ENCODE measurements around the gene ANXA1. TPM values are rescaled to one million over a fixed set of nuclear protein-coding genes. Genes with fewer than 3 reads are reported as not detected.
A peak's percentile ranks its signal among the peaks of the same experiment; 100 is the strongest.
"Not testable (repeated sequence)": the region's sequence is repeated elsewhere in the genome, so short reads cannot be mapped to it uniquely, and the experiment has no call there.

Gene ANXA1
- total and polyA plus RNA-seq, 5 donors from 2014 or later: 50.7 to 274 (median 88.7) TPM

GRCh38 chr9:73180403-73180802, 28.7 kb downstream of the ANXA1 start:
- no peaks in the 10 kb centered on the region for H3K36me3 Mint-ChIP-seq
- no peak overlapping the region for H3K4me3 Mint-ChIP-seq
- ATAC-seq (ENCODE audit: low read depth in 2 of 2) (no peak), DNase-seq (no peak)
- Histone ChIP-seq H3K9me3 (ENCODE audit: control insufficient read depth in 2 of 2, low read length in 2 of 2) (no peaks in the 10 kb centered on the region), H3K36me3 (ENCODE audit: control insufficient read depth, insufficient read depth, low read length) (no peaks in the 10 kb centered on the region), H3K4me3 (ENCODE audit: low read depth, low read length) (no peak overlapping the region), H3K27ac (ENCODE audit: insufficient read depth, low read length, poor library complexity, severe bottlenecking) (no peak overlapping the region), H3K4me1 (ENCODE audit: control insufficient read depth, insufficient read depth, low read length, poor library complexity, severe bottlenecking) (no peaks in the 10 kb centered on the region), H3K27me3 (ENCODE audit: control insufficient read depth, insufficient read depth, low read length) (peaks cover 3% of the 10 kb centered on the region)
- no peak overlapping the region for H3K27ac Mint-ChIP-seq
- peaks cover 5% of the 10 kb centered on the region for H3K27me3 Mint-ChIP-seq
- H3K4me1 Mint-ChIP-seq: no peaks in the 10 kb centered on the region
- H3K9me3 Mint-ChIP-seq: no peaks in the 10 kb centered on the region

DNA sequence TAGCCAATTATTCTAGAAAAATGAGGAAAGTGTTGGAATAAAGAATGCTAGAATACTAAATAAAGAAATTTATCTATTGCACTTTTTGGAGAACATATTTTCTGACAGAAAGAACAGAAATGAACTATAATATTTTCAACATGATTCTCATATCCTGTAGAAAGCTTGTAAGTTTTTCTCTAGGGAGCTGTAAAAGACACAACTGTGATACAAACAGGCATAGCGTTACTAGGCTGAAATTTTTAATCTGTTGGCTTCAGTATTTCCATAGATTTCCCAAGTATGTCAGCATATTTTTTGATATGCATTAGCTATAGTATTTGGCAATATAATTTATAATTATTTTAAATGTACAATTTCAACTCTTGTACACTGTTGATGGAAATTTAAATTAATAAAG, 31.3 kb downstream of the ANXA1 start:
- H3K27me3 ChIP-seq (ENCODE audit: control insufficient read depth, insufficient read depth, low read length): peaks cover 3% of the 10 kb centered on the region
- H3K36me3 ChIP-seq (ENCODE audit: control insufficient read depth, insufficient read depth, low read length): no peaks in the 10 kb centered on the region
- Mint-ChIP-seq H3K4me3 (no peak overlapping the region), H3K36me3 (no peaks in the 10 kb centered on the region), H3K27me3 (peaks cover 14% of the 10 kb centered on the region), H3K4me1 (no peaks in the 10 kb centered on the region), H3K27ac (no peak overlapping the region), H3K9me3 (peaks cover 0 to 3% (median 0%) of the 10 kb centered on the region in 7 donors)
- H3K9me3 ChIP-seq (ENCODE audit: control insufficient read depth in 2 of 2, low read length in 2 of 2): no peaks in the 10 kb centered on the region
- ATAC-seq (ENCODE audit: low read depth in 2 of 2) (no peak), DNase-seq (no peak)
- no peak overlapping the region for H3K27ac ChIP-seq (ENCODE audit: insufficient read depth, low read length, poor library complexity, severe bottlenecking)
- no peak overlapping the region for H3K4me3 ChIP-seq (ENCODE audit: low read depth, low read length)
- no peaks in the 10 kb centered on the region for H3K4me1 ChIP-seq (ENCODE audit: control insufficient read depth, insufficient read depth, low read length, poor library complexity, severe bottlenecking)

- no peaks in the 10 kb centered on the region for H3K4me1 ChIP-seq (ENCODE audit: control insufficient read depth, insufficient read depth, low read length, poor library complexity, severe bottlenecking)
- peaks cover 3% of the 10 kb centered on the region for H3K27me3 ChIP-seq (ENCODE audit: control insufficient read depth, insufficient read depth, low read length)
- no peaks in the 10 kb centered on the region for H3K9me3 ChIP-seq (ENCODE audit: control insufficient read depth in 2 of 2, low read length in 2 of 2)
- DNase-seq: no peak
- H3K4me3 ChIP-seq (ENCODE audit: low read depth, low read length): no peak overlapping the region
- H3K27ac ChIP-seq (ENCODE audit: insufficient read depth, low read length, poor library complexity, severe bottlenecking): no peak overlapping the region
- Mint-ChIP-seq H3K4me3 (no peak overlapping the region), H3K27me3 (peaks cover 20% of the 10 kb centered on the region), H3K9me3 (peaks cover 0 to 4% (median 0%) of the 10 kb centered on the region in 7 donors), H3K4me1 (no peaks in the 10 kb centered on the region), H3K36me3 (no peaks in the 10 kb centered on the region), H3K27ac (no peak overlapping the region)
- H3K36me3 ChIP-seq (ENCODE audit: control insufficient read depth, insufficient read depth, low read length): no peaks in the 10 kb centered on the region
- no peak for ATAC-seq (ENCODE audit: low read depth in 2 of 2)
Measured at GRCh38 chr9:73183428-73183827, 31.8 kb downstream of the ANXA1 start.

- DNase-seq (peak in 2 of 3 donors; percentile 55 to 59), ATAC-seq (ENCODE audit: low read depth in 2 of 2) (no peak)
- no peaks in the 10 kb centered on the region for H3K36me3 ChIP-seq (ENCODE audit: control insufficient read depth, insufficient read depth, low read length)
- H3K27ac ChIP-seq (ENCODE audit: insufficient read depth, low read length, poor library complexity, severe bottlenecking): no peak overlapping the region
- H3K36me3 Mint-ChIP-seq: no peaks in the 10 kb centered on the region
- no peak overlapping the region for H3K27ac Mint-ChIP-seq
- H3K9me3 ChIP-seq (ENCODE audit: control insufficient read depth in 2 of 2, low read length in 2 of 2): no peaks in the 10 kb centered on the region
- H3K4me1 ChIP-seq (ENCODE audit: control insufficient read depth, insufficient read depth, low read length, poor library complexity, severe bottlenecking): no peaks in the 10 kb centered on the region
- H3K27me3 Mint-ChIP-seq: peaks cover 23% of the 10 kb centered on the region
- H3K4me3 Mint-ChIP-seq: no peak overlapping the region
- H3K9me3 Mint-ChIP-seq: peaks cover 0 to 4% (median 0%) of the 10 kb centered on the region in 7 donors
- H3K4me1 Mint-ChIP-seq: no peaks in the 10 kb centered on the region
- peaks cover 3% of the 10 kb centered on the region for H3K27me3 ChIP-seq (ENCODE audit: control insufficient read depth, insufficient read depth, low read length)
- no peak overlapping the region for H3K4me3 ChIP-seq (ENCODE audit: low read depth, low read length)
Measured at GRCh38 chr9:73183917-73184861, 32.5 kb downstream of the ANXA1 start.

DNA sequence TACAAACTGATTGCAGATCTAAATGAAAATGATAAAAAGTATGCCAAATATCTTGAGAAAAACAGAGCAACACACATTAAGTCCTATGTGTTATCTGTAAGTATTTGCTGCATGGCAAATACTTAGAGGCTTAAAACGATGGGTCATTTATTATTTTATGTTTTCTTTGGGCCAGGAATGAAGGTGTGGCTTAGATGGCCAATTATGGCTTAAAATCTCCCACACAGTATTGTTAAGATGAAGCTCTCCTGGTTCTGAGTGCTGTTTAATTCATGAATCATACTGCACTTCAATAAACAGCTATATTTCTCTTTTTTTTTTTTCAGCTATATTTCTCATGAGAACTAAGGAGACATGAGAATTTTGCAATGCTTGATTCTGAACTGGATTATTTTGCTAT, 39.4 kb downstream of the ANXA1 start:
- not testable (repeated sequence) for H3K4me3 Mint-ChIP-seq; H3K4me3 ChIP-seq (ENCODE audit: low read depth, low read length); H3K9me3 Mint-ChIP-seq; H3K27ac ChIP-seq (ENCODE audit: insufficient read depth, low read length, poor library complexity, severe bottlenecking); H3K4me1 ChIP-seq (ENCODE audit: control insufficient read depth, insufficient read depth, low read length, poor library complexity, severe bottlenecking); H3K4me1 Mint-ChIP-seq; H3K36me3 Mint-ChIP-seq; H3K27me3 ChIP-seq (ENCODE audit: control insufficient read depth, insufficient read depth, low read length); DNase-seq; H3K36me3 ChIP-seq (ENCODE audit: control insufficient read depth, insufficient read depth, low read length); ATAC-seq (ENCODE audit: low read depth in 2 of 2); H3K9me3 ChIP-seq (ENCODE audit: control insufficient read depth in 2 of 2, low read length in 2 of 2); H3K27ac Mint-ChIP-seq
- H3K27me3 Mint-ChIP-seq: peaks cover 35% of the 10 kb centered on the region

- H3K27ac Mint-ChIP-seq: no peak overlapping the region
- H3K9me3 Mint-ChIP-seq: no peaks in the 10 kb centered on the region
- Histone ChIP-seq H3K27ac (ENCODE audit: insufficient read depth, low read length, poor library complexity, severe bottlenecking) (no peak overlapping the region), H3K36me3 (ENCODE audit: control insufficient read depth, insufficient read depth, low read length) (no peaks in the 10 kb centered on the region), H3K9me3 (ENCODE audit: control insufficient read depth in 2 of 2, low read length in 2 of 2) (no peaks in the 10 kb centered on the region), H3K27me3 (ENCODE audit: control insufficient read depth, insufficient read depth, low read length) (peaks cover 11% of the 10 kb centered on the region), H3K4me3 (ENCODE audit: low read depth, low read length) (no peak overlapping the region), H3K4me1 (ENCODE audit: control insufficient read depth, insufficient read depth, low read length, poor library complexity, severe bottlenecking) (no peaks in the 10 kb centered on the region)
- H3K4me1 Mint-ChIP-seq: no peaks in the 10 kb centered on the region
- DNase-seq: no peak
- H3K4me3 Mint-ChIP-seq: no peak overlapping the region
- ATAC-seq (ENCODE audit: low read depth in 2 of 2): no peak
- no peaks in the 10 kb centered on the region for H3K36me3 Mint-ChIP-seq
- peaks cover 22% of the 10 kb centered on the region for H3K27me3 Mint-ChIP-seq
Measured at GRCh38 chr9:73194284-73194683, 42.6 kb downstream of the ANXA1 start.

GRCh38 chr9:73199448-73199847, 47.8 kb downstream of the ANXA1 start:
- no peak overlapping the region for H3K4me3 ChIP-seq (ENCODE audit: low read depth, low read length)
- H3K4me3 Mint-ChIP-seq: no peak overlapping the region
- no peaks in the 10 kb centered on the region for H3K36me3 ChIP-seq (ENCODE audit: control insufficient read depth, insufficient read depth, low read length)
- peaks cover 11% of the 10 kb centered on the region for H3K27me3 ChIP-seq (ENCODE audit: control insufficient read depth, insufficient read depth, low read length)
- no peak overlapping the region for H3K27ac ChIP-seq (ENCODE audit: insufficient read depth, low read length, poor library complexity, severe bottlenecking)
- no peaks in the 10 kb centered on the region for H3K36me3 Mint-ChIP-seq
- no peak overlapping the region for H3K27ac Mint-ChIP-seq
- ATAC-seq (ENCODE audit: low read depth in 2 of 2): no peak
- no peaks in the 10 kb centered on the region for H3K9me3 ChIP-seq (ENCODE audit: control insufficient read depth in 2 of 2, low read length in 2 of 2)
- no peak for DNase-seq
- H3K4me1 ChIP-seq (ENCODE audit: control insufficient read depth, insufficient read depth, low read length, poor library complexity, severe bottlenecking): no peaks in the 10 kb centered on the region
- peaks cover 13% of the 10 kb centered on the region for H3K27me3 Mint-ChIP-seq
- no peaks in the 10 kb centered on the region for H3K4me1 Mint-ChIP-seq
- H3K9me3 Mint-ChIP-seq: no peaks in the 10 kb centered on the region

GRCh38 chr9:73199886-73200285, 48.2 kb downstream of the ANXA1 start:
- H3K36me3 ChIP-seq (ENCODE audit: control insufficient read depth, insufficient read depth, low read length): no peaks in the 10 kb centered on the region
- H3K27me3 ChIP-seq (ENCODE audit: control insufficient read depth, insufficient read depth, low read length): peaks cover 11% of the 10 kb centered on the region
- no peak overlapping the region for H3K4me3 ChIP-seq (ENCODE audit: low read depth, low read length)
- peaks cover 13% of the 10 kb centered on the region for H3K27me3 Mint-ChIP-seq
- peak overlapping the region in 1 of 4 donors; percentile 82 for H3K4me3 Mint-ChIP-seq
- no peak overlapping the region for H3K27ac ChIP-seq (ENCODE audit: insufficient read depth, low read length, poor library complexity, severe bottlenecking)
- H3K27ac Mint-ChIP-seq: no peak overlapping the region
- DNase-seq (no peak), ATAC-seq (ENCODE audit: low read depth in 2 of 2) (no peak)
- H3K36me3 Mint-ChIP-seq: no peaks in the 10 kb centered on the region
- H3K4me1 ChIP-seq (ENCODE audit: control insufficient read depth, insufficient read depth, low read length, poor library complexity, severe bottlenecking): no peaks in the 10 kb centered on the region
- H3K9me3 ChIP-seq (ENCODE audit: control insufficient read depth in 2 of 2, low read length in 2 of 2): no peaks in the 10 kb centered on the region
- H3K9me3 Mint-ChIP-seq: no peaks in the 10 kb centered on the region
- no peaks in the 10 kb centered on the region for H3K4me1 Mint-ChIP-seq
